Suppressor macrophage treated with lipopolysaccharide for 4 hours (primary cell): ENCODE measurements around the gene FAM124B.

Source experiments
- DNase-seq: peaks from one replicate; pipeline ENCODE4 v3.0.0-alpha.2; 2020

FAM124B gene

GRCh38 chr2:224379986-224380385 is 21.9 kb downstream of the FAM124B start:
- DNase-seq = no peak

- DNase-seq = no peak
These were observed 22.7 kb downstream of the FAM124B start for GRCh38 chr2:224379172-224379571.

DNA sequence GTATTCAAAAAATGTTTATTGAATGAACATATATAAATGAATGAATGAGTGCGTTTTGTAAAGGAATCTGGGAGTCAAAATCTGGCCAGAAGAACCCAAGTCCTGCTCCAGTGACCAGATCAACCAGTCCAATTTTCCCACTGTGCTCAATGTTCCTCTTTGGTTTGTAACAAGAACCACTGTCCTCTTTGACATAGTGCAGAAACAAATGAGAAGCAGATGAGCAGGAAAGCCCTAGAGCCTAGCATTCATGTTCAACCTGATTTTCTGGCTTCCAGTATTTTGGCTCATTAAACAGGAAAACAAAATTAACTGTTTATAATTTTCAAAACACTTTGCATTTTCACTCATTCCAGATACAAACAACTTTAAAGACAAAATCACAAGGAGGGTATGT is 23.2 kb downstream of the FAM124B start:
- DNase-seq = no peak

GRCh38 chr2:224377751-224378700 is 23.9 kb downstream of the FAM124B start:
- no peak for DNase-seq

DNA sequence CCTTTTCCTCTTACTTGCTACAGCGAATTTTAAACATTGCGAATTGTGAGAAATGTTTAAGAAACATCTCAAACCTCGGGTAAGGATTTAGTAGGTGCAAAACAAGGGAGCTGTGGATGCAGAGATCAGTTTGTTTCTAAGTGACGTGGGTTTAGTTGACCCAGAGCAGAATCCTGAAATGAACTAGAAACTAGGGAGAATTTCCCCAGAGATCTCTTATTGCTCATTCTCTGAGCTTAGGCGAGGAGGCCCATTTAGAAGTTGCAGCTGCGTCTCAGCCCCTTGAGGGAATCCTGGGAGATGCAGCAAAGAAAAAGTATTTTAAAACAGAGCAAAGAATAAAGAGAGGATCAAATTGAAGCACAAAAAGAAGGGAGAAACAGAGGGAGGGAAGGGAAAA is 29.3 kb downstream of the FAM124B start:
- DNase-seq = no peak

DNA sequence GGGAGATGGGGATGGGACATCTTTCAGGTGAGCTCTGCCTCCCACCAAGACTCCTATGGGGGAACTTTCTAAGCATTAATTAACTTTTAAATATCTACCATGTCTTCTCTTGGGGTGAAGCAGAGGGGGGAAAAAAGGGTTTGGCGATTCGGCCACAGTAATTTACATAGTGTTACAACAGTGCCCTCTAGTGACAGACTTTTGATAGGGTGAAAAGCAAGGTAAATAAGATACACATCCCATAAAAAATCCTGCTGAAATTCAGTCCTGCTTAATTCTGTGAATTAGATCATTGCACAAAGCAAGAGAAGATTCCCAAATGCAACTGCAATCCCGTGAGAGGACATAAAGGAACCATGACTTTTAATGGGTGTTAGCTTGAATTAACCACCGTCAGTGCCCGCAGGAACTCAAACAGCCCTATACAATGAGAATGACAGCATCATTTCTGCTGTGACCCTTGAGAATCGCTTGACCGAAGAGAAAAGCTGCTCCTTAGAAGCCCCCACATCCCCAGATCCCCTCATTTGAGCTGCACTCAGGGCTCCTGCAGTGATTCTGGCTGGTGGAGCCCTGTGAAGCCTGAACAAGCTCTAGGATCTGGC is 32.8 kb downstream of the FAM124B start:
- peak; percentile 65 for DNase-seq

DNA sequence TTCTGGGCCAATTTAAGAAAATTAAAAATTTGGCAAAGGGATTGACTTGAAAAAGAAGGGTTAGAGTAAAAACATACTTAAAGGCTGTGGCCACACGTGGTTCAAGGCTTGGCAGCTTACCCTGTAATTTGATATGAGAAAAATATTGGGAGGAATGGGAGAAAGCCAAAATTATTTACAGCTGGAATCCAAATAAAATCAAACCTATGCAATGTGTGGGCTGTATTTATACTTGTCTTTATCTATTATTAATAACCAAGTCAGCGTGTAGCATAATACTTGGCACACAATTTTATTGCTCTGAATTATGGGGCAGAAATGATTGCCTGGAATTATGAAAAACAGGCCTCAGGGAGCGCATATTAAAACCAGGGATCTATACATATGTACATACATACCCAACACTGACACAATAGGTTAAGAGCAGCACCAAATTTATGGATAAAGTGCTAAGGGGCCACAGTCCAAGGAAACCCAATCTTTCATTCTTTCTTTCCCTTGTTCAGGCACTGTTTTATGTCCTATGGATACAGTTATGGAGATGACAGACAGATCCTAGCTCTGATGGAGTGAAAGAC is 35.6 kb downstream of the FAM124B start:
- DNase-seq = no peak

DNA sequence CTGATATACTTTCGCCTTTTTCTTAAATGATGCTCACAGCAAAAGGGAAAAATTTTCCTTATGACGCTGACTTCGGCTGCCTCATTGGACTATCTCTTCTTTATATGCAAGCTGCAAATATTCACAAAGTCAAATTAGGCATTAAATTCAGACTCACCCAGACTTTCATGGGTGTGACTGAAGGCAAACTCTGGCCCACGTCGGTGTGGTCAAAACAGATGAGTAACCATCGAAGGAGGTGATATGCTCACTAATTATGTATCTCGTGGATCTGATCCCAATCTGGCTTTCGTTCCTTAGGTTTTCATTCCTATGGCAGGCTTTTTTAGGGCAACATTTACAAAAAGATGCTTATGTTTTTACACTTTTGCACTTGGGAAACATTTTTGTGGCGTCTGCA is 36.6 kb downstream of the FAM124B start:
- no peak for DNase-seq

- no peak for DNase-seq
These were observed 38.6 kb downstream of the FAM124B start for GRCh38 chr2:224363281-224363680.

DNA sequence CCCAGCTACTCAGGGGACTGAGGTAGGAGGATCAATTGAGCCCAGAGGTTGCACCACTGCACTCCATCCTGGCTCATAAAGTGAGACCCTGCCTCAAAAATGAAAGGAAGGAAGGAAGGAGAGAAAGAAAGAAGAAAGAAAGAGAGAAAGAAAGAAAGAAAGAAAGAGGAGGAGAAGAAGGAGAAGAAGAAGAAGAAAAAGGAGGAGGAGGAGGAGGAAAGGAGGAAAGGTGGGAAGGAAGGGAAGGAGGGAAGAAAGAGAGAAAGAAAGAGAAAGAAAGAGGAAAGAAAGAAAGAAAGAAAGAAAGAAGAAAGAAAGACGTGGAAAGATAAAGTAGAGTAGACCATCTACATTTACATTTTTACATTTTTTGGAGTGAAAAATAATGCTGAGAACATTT is 39.8 kb downstream of the FAM124B start:
- DNase-seq = no peak

GRCh38 chr2:224360801-224361251 is 41.1 kb downstream of the FAM124B start:
- no peak for DNase-seq

DNA sequence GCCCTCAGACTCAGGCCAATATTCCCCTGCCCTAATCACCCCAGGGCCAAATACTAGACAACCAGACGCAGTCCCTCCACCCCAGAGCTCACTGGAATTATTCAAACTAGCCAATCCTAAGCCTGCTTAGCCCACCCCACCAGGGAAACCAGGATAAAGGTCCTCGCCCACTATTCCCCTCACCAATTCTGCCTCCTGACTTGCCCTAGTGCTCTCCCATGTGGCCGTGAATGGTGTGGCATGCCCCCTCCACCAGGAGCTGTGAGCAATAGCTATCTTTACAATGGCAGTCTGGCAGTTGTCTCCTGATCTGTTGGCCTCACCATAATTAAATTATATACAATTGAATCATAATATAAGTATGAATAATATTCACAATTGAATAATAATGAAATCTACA is 42.3 kb downstream of the FAM124B start:
- no peak for DNase-seq

DNA sequence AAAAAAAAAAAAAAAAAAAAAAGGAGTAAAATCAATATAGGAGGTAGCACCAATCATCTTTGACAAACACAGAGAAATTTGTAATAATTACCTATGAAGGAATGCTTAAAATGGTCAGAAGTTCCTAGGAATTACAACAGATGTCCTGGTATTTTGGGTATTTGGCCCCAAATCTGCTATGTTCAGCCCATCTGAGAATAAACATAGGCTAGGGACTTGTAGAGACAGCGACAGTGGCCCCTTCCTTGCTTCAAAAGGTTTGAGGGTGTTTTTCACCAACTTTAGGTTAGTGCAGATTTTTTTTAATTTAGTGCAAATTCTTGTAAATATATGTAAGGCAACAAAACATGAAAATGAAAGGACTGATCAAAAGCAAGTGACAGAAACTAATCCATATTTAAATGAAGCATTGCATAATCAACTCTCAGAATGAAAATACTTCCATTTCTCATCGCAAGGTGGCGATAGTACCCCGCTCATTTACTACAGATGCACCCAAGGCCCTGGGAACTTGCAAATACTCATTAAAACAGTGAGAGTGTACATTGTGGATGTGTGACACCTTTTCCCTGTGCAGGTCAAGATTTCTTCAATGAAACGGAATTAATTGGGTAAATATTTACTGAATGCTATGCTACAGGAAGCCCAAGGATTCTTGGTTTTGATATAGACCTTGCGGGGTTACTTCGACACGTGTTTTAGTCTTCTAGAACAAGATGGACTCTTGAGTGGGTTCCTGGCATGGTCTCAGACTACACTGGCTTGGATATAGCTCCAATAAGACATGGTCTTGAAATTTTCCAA is 44.6 kb downstream of the FAM124B start:
- DNase-seq = peak; percentile 77

DNA sequence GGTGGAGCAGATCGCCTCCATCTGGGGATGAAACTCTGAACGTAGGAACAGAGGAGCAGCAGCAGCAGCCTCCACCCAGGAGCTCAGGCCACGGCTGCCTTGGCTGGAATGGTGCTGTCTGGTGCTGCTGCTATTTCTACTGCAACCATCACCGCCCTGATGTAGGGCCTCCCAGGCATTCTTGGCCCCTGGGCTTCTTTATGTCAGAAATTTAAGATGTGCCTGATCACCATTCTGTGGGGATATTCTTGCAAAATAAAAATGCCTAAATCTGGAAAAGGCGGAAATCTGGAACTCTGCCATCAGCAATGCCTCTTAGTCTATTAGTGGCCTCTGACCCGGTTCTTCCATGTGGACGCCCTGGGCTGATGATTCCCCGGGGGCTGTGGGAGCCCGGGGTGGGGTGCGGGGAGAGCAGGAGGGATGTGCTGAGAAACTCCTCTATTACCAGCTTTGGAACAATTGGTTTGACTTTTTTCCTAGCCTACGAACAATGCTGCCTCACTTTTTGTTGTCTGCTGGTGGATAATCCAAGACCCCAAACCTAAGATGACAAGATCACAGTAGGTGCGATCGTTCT is 47.2 kb downstream of the FAM124B start:
- DNase-seq = no peak

GRCh38 chr2:224350703-224351102 is 51.2 kb downstream of the FAM124B start:
- no peak for DNase-seq

- no peak for DNase-seq
These were observed 52.5 kb downstream of the FAM124B start for GRCh38 chr2:224349396-224349795.

- DNase-seq = no peak
These were observed 54.5 kb downstream of the FAM124B start for GRCh38 chr2:224347176-224348051.

DNA sequence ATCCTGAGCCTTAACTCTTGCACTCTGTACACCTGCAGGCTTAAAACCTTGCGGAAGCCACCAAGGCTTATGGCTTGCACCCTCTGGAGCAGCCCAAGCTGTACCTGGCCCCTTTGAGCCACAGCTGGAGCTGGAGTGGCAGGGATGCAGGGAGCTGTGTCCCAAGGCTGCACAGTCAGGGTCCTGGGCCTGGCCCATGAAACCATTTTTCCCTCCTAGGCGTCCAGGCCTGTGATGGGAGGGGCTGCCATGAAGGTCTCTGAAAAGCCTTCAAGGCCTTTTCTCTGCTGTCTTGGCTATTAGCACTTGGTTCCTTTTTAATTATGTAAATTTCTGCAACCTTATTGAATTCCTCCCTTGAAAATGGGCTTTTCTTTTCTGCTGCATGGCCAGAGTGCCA is 56.4 kb downstream of the FAM124B start:
- DNase-seq = no peak

GRCh38 chr2:224343226-224343625 is 58.7 kb downstream of the FAM124B start:
- DNase-seq = no peak

DNA sequence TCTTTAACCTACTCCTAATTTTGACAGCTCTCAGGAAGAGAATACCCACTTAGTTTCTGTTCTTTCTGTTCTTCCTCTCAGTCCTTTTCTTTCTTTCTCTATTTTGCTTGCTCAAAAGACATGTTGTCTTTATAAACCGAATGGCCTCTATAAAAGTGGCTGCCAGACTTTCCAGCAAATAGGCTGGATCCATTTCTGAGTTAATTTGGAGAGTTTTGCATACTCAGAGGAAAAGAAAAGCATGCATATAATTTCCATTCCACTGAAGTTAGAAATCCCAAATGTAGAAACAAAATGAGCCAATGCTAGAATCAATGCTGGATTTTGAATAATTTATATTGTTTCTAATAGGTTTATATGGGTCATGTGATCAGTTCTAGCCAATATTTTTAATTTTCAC is 65.9 kb downstream of the FAM124B start:
- DNase-seq = no peak

DNA sequence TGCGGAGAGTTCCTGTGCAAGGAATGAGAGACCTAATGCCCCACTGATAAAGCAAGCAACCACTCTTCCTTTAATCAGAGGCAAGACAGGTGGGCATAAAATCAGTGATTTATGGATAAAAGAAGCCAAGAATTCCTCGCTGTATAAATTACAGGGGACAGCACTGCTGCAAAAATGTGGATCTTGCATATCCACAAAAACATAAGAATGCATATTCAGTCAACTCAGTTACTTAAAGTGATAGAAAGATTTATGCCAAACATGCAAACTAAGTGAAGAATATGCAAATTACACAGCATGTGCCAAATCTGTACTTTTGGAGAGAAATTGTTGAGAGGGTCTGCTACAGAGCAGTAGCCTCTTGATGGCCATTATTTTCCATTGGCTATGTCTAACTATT is 67.2 kb downstream of the FAM124B start:
- no peak for DNase-seq
